NK-92 treated with Interleukin-12 subunit alpha and Interleukin-12 subunit beta, amount 100 ng/mL, for 24 hours (cell line): ENCODE measurements around the gene BTBD9.

Source experiments
- DNase-seq: peaks from one replicate; lab custom pipeline; 2025; lab: John Stamatoyannopoulos, UW

BTBD9 gene

GRCh38 chr6:38193481-38194281 is 446.0 kb downstream of the BTBD9 start:
- no peak for DNase-seq

GRCh38 chr6:38193051-38193450 is 446.7 kb downstream of the BTBD9 start:
- no peak for DNase-seq

GRCh38 chr6:38192487-38192886 is 447.2 kb downstream of the BTBD9 start:
- no peak for DNase-seq

GRCh38 chr6:38192011-38192410 is 447.7 kb downstream of the BTBD9 start:
- DNase-seq, result no peak

- DNase-seq, result no peak
Measured at GRCh38 chr6:38191418-38191817, 448.3 kb downstream of the BTBD9 start.

GRCh38 chr6:38188677-38189335 is 450.9 kb downstream of the BTBD9 start:
- DNase-seq, result no peak

- DNase-seq, result no peak
Measured at GRCh38 chr6:38187811-38188590, 451.7 kb downstream of the BTBD9 start.

GRCh38 chr6:38187325-38187724 is 452.4 kb downstream of the BTBD9 start:
- DNase-seq, result no peak

GRCh38 chr6:38185752-38186151 is 454.0 kb downstream of the BTBD9 start:
- no peak for DNase-seq

- no peak for DNase-seq
Measured at GRCh38 chr6:38185244-38185643, 454.5 kb downstream of the BTBD9 start.

- DNase-seq, result no peak
Measured at GRCh38 chr6:38184585-38185080, 455.1 kb downstream of the BTBD9 start.

GRCh38 chr6:38183856-38184584 is 455.7 kb downstream of the BTBD9 start:
- no peak for DNase-seq

- DNase-seq, result no peak
Measured at GRCh38 chr6:38182426-38182825, 457.3 kb downstream of the BTBD9 start.

- DNase-seq, result no peak
Measured at GRCh38 chr6:38180586-38180985, 459.1 kb downstream of the BTBD9 start.

GRCh38 chr6:38179794-38180430 is 459.8 kb downstream of the BTBD9 start:
- DNase-seq, result no peak

- no peak for DNase-seq
Measured at GRCh38 chr6:38179300-38179699, 460.4 kb downstream of the BTBD9 start.

GRCh38 chr6:38178584-38178886 is 461.2 kb downstream of the BTBD9 start:
- no peak for DNase-seq

GRCh38 chr6:38177882-38178583 is 461.7 kb downstream of the BTBD9 start:
- DNase-seq, result no peak

GRCh38 chr6:38176797-38177751 is 462.7 kb downstream of the BTBD9 start:
- DNase-seq, result no peak

- no peak for DNase-seq
Measured at GRCh38 chr6:38175786-38176185, 463.9 kb downstream of the BTBD9 start.
